SH-SY5Y (cell line): Measurements from ENCODE around the gene CYP26C1.

Experiments used
- GATA2 ChIP-seq: IDR thresholded peaks from 2 replicates; pipeline ENCODE4 v1.6.1; 2011; ENCODE audit warnings: mild to moderate bottlenecking, low read depth, low read length
- GATA3 ChIP-seq: IDR thresholded peaks from 2 replicates; pipeline ENCODE4 v1.6.1; 2011; ENCODE audit warnings: low read depth, mild to moderate bottlenecking, low read length, moderate library complexity

DNA sequence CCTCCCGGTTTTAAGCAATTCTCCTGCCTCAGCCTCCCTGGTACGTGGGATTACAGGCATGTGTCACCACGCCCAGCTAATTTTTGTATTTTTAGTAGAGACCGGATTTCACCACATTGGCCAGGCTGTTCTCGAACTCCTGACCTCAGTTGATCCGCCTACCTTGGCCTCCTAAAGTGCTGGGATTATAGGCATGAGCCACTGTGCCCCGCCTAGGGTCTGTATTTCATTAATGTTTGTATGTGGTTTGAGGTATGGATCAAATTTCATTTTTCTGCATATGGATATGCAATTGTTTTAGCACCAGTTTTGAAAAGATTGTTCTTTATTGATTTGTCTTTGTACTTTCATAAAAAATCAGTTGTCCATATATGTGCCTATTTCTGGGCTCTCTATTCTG, 39.1 kb downstream of the CYP26C1 start:
- TF ChIP-seq GATA2 = no peak
- TF ChIP-seq GATA3 = no peak
